LNCaP clone FGC (cell line): ENCODE results near the gene UBE2E2.

ENCODE experiments used
- DNase-seq: peaks from one replicate; pipeline ENCODE4 v3.0.0-alpha.2; 2011; ENCODE audit warnings: low read depth
- H3K4me3 ChIP-seq: 2 replicates; pipeline ENCODE4 v1.5.1; 2011; ENCODE audit warnings: mild to moderate bottlenecking, low read depth, low read length, control low read depth
- CTCF ChIP-seq: IDR thresholded peaks from 2 replicates; pipeline ENCODE4 v1.5.1; 2012; ENCODE audit warnings: mild to moderate bottlenecking; ENCODE audit not compliant: control insufficient read depth, insufficient read depth; ENCODE audit errors: extremely low read depth

UBE2E2 gene

GRCh38 chr3:23567917-23568316 is 364.8 kb downstream of the UBE2E2 start:
- H3K4me3 ChIP-seq: no peak overlapping the region
- DNase-seq: no peak

GRCh38 chr3:23573827-23574226 is 370.7 kb downstream of the UBE2E2 start:
- no peak overlapping the region for H3K4me3 ChIP-seq
- no peak for TF ChIP-seq CTCF
- no peak for DNase-seq

More at GRCh38 chr3:23567917-23568316, 364.8 kb downstream of the UBE2E2 start:
- TF ChIP-seq CTCF: no peak

DNA sequence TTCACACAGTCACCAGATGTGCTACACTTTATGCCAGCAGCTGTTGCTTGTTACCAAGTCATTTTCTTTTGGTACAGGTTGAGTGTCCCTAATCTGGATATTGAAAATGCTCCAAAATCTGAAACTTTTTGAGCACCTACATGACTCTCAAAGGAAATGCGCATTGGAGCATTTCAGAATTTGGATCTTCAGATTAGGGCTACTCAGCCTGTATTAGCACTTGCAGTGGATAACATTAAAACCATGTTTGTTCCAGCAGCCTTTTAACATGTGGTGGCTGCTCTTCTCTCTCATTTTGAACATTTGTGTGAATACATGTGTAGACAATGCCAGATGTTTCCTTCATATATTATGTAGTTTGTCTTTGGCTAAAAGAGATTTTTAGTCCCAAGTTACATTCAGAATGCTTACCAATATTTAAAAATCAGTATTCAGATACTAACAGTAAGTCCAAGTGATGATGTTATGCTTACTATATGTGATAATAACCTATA is 371.7 kb downstream of the UBE2E2 start:
- TF ChIP-seq CTCF: no peak
- no peak for DNase-seq
- no peak overlapping the region for H3K4me3 ChIP-seq

- DNase-seq: no peak
- TF ChIP-seq CTCF: no peak
- H3K4me3 ChIP-seq: no peak overlapping the region
These were observed 372.6 kb downstream of the UBE2E2 start for GRCh38 chr3:23575697-23576096.

DNA sequence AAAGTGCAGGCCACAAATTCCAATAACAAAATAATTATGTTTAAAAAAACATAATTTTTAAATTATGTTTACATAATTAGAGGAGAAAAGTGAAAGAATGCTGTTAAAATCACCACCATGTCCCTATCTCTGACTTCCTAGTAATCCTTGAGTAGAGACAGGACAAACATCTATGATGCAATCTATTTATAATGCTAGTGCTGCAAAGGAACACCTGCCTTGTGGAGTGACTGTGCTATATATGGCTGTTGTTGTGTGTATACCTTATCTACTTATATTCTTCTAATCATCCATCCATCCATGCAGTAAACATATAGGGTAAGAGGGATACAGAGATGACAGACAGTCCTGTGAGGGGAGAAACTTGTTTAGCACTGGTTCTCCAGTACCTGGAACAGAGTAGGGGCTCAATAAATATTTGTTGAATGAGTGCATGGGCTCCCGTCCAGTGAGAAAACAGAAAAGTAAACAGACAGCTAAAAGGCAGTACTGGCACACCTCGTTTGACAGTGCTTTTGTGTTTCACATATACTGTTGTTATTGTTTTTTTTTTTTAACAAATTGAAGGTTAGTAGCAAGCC is 373.3 kb downstream of the UBE2E2 start:
- no peak overlapping the region for H3K4me3 ChIP-seq
- TF ChIP-seq CTCF: no peak
- peak; percentile 91 for DNase-seq

DNA sequence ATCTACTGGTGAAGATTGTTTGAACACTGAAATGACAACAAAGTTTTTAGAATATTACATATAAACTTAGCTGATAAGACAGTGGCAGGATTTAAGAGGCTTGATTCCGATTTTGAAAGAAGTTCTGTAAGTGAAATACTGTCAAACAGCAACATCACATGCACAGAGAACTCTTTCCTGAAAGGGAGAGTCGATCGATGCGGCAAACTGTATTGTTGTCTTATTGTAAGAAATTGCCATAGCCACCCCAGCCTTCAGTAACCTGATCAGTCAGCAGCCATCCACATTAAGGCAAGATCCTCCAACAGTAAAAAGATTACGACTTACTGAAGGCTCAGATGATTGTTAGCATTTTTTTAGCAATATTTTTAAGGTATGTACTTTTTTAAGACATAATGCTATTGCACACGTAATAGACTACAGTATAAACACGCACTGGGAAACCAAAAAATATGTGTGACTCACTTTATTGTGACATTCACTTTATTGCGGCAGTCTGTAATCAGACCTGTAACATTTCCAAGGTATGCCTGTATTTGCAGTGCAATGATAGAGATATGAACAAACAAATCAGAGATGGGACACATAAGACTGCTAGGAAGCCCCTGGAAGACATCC is 377.1 kb downstream of the UBE2E2 start:
- DNase-seq: peak; percentile 79
- H3K4me3 ChIP-seq: peak overlapping the region; percentile 2; the same call in 1 of the 2 replicates
- no peak for TF ChIP-seq CTCF
